Measurements from ENCODE around the gene MIXL1.
"Not testable (repeated sequence)": the region's sequence is repeated elsewhere in the genome, so short reads cannot be mapped to it uniquely, and the experiment has no call there.

DNA sequence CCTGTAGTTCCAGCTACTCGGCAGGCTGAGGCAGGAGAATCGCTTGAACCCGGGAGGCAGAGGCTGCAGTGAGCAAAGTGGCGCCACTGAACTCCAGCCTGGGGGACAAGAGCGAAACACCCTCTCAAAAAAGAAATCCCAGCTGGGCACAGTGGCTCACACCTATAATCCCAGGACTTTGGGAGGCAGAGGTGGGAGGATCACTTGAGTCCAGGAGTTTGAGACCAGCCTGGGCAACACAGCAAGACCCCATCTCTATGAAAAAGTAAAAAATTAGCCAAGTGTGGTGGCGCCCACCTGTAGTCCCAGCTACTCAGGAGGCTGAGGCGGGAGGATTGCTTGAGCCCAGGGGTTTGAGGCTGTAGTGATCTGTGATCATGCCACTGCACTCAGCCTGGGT, 29.4 kb downstream of the MIXL1 start:
- TF ChIP-seq, protein P1, sequence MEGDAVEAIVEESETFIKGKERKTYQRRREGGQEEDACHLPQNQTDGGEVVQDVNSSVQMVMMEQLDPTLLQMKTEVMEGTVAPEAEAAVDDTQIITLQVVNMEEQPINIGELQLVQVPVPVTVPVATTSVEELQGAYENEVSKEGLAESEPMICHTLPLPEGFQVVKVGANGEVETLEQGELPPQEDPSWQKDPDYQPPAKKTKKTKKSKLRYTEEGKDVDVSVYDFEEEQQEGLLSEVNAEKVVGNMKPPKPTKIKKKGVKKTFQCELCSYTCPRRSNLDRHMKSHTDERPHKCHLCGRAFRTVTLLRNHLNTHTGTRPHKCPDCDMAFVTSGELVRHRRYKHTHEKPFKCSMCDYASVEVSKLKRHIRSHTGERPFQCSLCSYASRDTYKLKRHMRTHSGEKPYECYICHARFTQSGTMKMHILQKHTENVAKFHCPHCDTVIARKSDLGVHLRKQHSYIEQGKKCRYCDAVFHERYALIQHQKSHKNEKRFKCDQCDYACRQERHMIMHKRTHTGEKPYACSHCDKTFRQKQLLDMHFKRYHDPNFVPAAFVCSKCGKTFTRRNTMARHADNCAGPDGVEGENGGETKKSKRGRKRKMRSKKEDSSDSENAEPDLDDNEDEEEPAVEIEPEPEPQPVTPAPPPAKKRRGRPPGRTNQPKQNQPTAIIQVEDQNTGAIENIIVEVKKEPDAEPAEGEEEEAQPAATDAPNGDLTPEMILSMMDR (IDR thresholded peaks at IDR 0.05) = not testable (repeated sequence)
- TF ChIP-seq POLR2A (IDR thresholded peaks at IDR 0.05) = not testable (repeated sequence)
